H1 (cell line): ENCODE measurements around the gene TINAG. TPM values are rescaled to one million over a fixed set of nuclear protein-coding genes. Genes with fewer than 3 reads are reported as not detected.

Experiments
- CTCF ChIA-PET: fragments of 300-600 bp; sonication (Branson Sonifier 250); formaldehyde crosslinking; loops from one replicate; lab custom pipeline; 2021; ENCODE audit not compliant: partially characterized antibody; lab: Charles Lee
- POLR2A ChIA-PET: fragments of 300-600 bp; sonication (Branson Sonifier 250); formaldehyde crosslinking; loops from one replicate; lab custom pipeline; 2021; ENCODE audit warnings: inconsistent platforms; ENCODE audit not compliant: partially characterized antibody; lab: Charles Lee
- DNase-seq, 2 experiments: peaks; one replicate each; pipeline versions ENCODE4 v3.0.0 to v3.0.0-alpha.2; 2010 to 2022; ENCODE audit warnings: low spot score in 2 of 2, low read depth in 1 of 2, mixed read lengths in 1 of 2
- FAIRE-seq: peaks from 2 replicates; lab custom pipeline; 2011; peaks lifted over from hg19 to GRCh38; lab: Jason Lieb, UNC
- H2AFZ ChIP-seq: 2 replicates; pipeline ENCODE4 v1.8.1; 2012; ENCODE audit warnings: low read length, inconsistent platforms
- H2AK5ac ChIP-seq: 2 replicates; pipeline ENCODE4 v1.6.1; 2013; ENCODE audit warnings: low read depth, low read length
- H2BK120ac ChIP-seq: replicated peaks from 2 replicates; pipeline ENCODE3; 2013; ENCODE audit warnings: low read depth, low read length, inconsistent platforms
- H2BK12ac ChIP-seq: 2 replicates; pipeline ENCODE4 v1.6.1; 2013; ENCODE audit warnings: low read depth, low read length
- H2BK15ac ChIP-seq: 2 replicates; pipeline ENCODE4 v1.6.1; 2013; ENCODE audit warnings: low read length
- H2BK20ac ChIP-seq: 2 replicates; pipeline ENCODE4 v1.6.1; 2013; ENCODE audit warnings: low read length
- H2BK5ac ChIP-seq: 2 replicates; pipeline ENCODE4 v1.6.1; 2013; ENCODE audit warnings: low read depth, low read length
- H3K14ac ChIP-seq: 2 replicates; pipeline ENCODE4 v1.6.1; 2013; ENCODE audit warnings: inconsistent platforms; ENCODE audit not compliant: insufficient read length
- H3K18ac ChIP-seq: 2 replicates; pipeline ENCODE4 v1.6.1; 2013; ENCODE audit warnings: low read length; ENCODE audit errors: extremely low read depth
- H3K23ac ChIP-seq: 2 replicates; pipeline ENCODE4 v1.6.1; 2013; ENCODE audit warnings: inconsistent platforms; ENCODE audit not compliant: insufficient read length
- H3K23me2 ChIP-seq: 2 replicates; pipeline ENCODE4 v1.6.1; 2013; ENCODE audit warnings: low read depth, low read length
- H3K27ac ChIP-seq: 2 replicates; pipeline ENCODE4 v1.6.1; 2011; ENCODE audit warnings: low read depth, low read length, inconsistent platforms
- H3K27me3 ChIP-seq, 4 experiments: replicated peaks in 1 of 4; 1 replicate in 1 of 4; 2 replicates in 3 of 4; pipeline versions ENCODE4 v1.6.1 to v1.8.1; 2011 to 2013; ENCODE audit warnings: low read length in 3 of 4, mild to moderate bottlenecking in 3 of 4, inconsistent platforms in 2 of 4, mixed read lengths in 2 of 4, moderate library complexity in 1 of 4; ENCODE audit not compliant: control insufficient read depth in 3 of 4, insufficient read depth in 3 of 4; ENCODE audit errors: extremely low read depth in 1 of 4
- H3K36me3 ChIP-seq, 4 experiments: 2 replicates each; pipeline versions ENCODE4 v1.6.1 to v1.8.1; 2011 to 2013; ENCODE audit warnings: mild to moderate bottlenecking in 4 of 4, low read length in 3 of 4, moderate library complexity in 2 of 4, control low read depth in 1 of 4, inconsistent platforms in 1 of 4; ENCODE audit not compliant: insufficient read depth in 4 of 4, control insufficient read depth in 2 of 4
- H3K4ac ChIP-seq: replicated peaks from 2 replicates; pipeline ENCODE3; 2013; ENCODE audit warnings: low read length, low read depth, mixed read lengths, inconsistent platforms; ENCODE audit not compliant: insufficient read length
- H3K4me1 ChIP-seq, 4 experiments: replicated peaks in 1 of 4; 1 replicate in 1 of 4; 2 replicates in 3 of 4; pipeline versions ENCODE4 v1.6.1 to v1.8.1; 2011 to 2013; ENCODE audit warnings: low read length in 3 of 4, inconsistent platforms in 2 of 4, mixed read lengths in 1 of 4; ENCODE audit not compliant: insufficient read depth in 4 of 4, control insufficient read depth in 3 of 4
- H3K4me2 ChIP-seq, 2 experiments: 2 replicates each; pipeline versions ENCODE4 v1.6.1 to v1.8.1; 2011 to 2013; ENCODE audit warnings: low read depth in 2 of 2, low read length in 2 of 2, control low read depth in 1 of 2, inconsistent platforms in 1 of 2, mild to moderate bottlenecking in 1 of 2; ENCODE audit not compliant: insufficient read depth in 1 of 2
- H3K4me3 ChIP-seq, 4 experiments: fragments of 200-600, 300-600 bp in 1 of 4; sonication (generic), shearing (Covaris generic), sonication (Bioruptor Twin) in 1 of 4; 2 replicates each; pipeline versions ENCODE4 v1.5.1 to v1.8.1; 2011 to 2016; ENCODE audit warnings: low read length in 4 of 4, low read depth in 3 of 4, control low read depth in 2 of 4, inconsistent platforms in 2 of 4, mild to moderate bottlenecking in 2 of 4, mixed read lengths in 1 of 4, moderate library complexity in 1 of 4; ENCODE audit not compliant: insufficient read depth in 2 of 4; ENCODE audit errors: extremely low read depth in 1 of 4
- H3K56ac ChIP-seq: replicated peaks from 2 replicates; pipeline ENCODE3; 2013; ENCODE audit warnings: low read depth, mild to moderate bottlenecking, mixed read lengths, low read length, inconsistent platforms; ENCODE audit not compliant: insufficient read length
- H3K79me1 ChIP-seq: 2 replicates; pipeline ENCODE4 v1.6.1; 2013; ENCODE audit warnings: low read depth, low read length, control low read depth
- H3K79me2 ChIP-seq, 2 experiments: 2 replicates each; pipeline versions ENCODE4 v1.6.1 to v1.8.1; 2012 to 2013; ENCODE audit warnings: low read length in 2 of 2, mild to moderate bottlenecking in 2 of 2, inconsistent platforms in 1 of 2; ENCODE audit not compliant: insufficient read depth in 2 of 2, control insufficient read depth in 1 of 2
- H3K9ac ChIP-seq, 4 experiments: replicated peaks in 1 of 4; 1 replicate in 1 of 4; 2 replicates in 3 of 4; pipeline versions ENCODE4 v1.6.1 to v1.8.1; 2011 to 2013; ENCODE audit warnings: low read depth in 3 of 4, low read length in 3 of 4, control low read depth in 2 of 4, mild to moderate bottlenecking in 2 of 4, moderate library complexity in 2 of 4, inconsistent platforms in 1 of 4; ENCODE audit errors: extremely low read depth in 1 of 4
- H3K9me3 ChIP-seq, 2 experiments: 2 replicates each; pipeline versions ENCODE4 v1.6.1 to v1.8.1; 2012 to 2013; ENCODE audit warnings: mild to moderate bottlenecking in 2 of 2, moderate library complexity in 2 of 2, control low read depth in 1 of 2, inconsistent platforms in 1 of 2, low read depth in 1 of 2, low read length in 1 of 2, mixed read lengths in 1 of 2; ENCODE audit not compliant: insufficient read depth in 2 of 2
- H4K20me1 ChIP-seq, 2 experiments: replicated peaks in 1 of 2; 2 replicates each; pipeline versions ENCODE3 to v1.8.1; 2011 to 2013; ENCODE audit warnings: inconsistent platforms in 2 of 2, low read length in 2 of 2, mild to moderate bottlenecking in 1 of 2; ENCODE audit not compliant: insufficient read depth in 2 of 2, control insufficient read depth in 1 of 2
- H4K5ac ChIP-seq: 2 replicates; pipeline ENCODE4 v1.6.1; 2013; ENCODE audit warnings: low read length, low read depth, mixed read lengths, inconsistent platforms; ENCODE audit not compliant: insufficient read length
- H4K8ac ChIP-seq: 2 replicates; pipeline ENCODE4 v1.8.0; 2013; ENCODE audit warnings: mild to moderate bottlenecking, moderate library complexity, low read length, inconsistent platforms; ENCODE audit not compliant: insufficient read depth; ENCODE audit errors: extremely low read depth
- H4K91ac ChIP-seq: replicated peaks from 2 replicates; pipeline ENCODE3; 2013; ENCODE audit warnings: low read length, mixed read lengths, inconsistent platforms; ENCODE audit not compliant: insufficient read length
- BCL11A ChIP-seq, 2 experiments: IDR thresholded peaks; one replicate each; pipeline ENCODE4 v1.6.1; 2011; ENCODE audit warnings: low read depth in 2 of 2, low read length in 2 of 2, mild to moderate bottlenecking in 2 of 2
- CEBPB ChIP-seq: IDR thresholded peaks from 2 replicates; pipeline ENCODE4 v1.6.1; 2012; ENCODE audit warnings: low read depth, low read length
- CTBP2 ChIP-seq: IDR thresholded peaks from 2 replicates; pipeline ENCODE4 v1.7.0; 2011; ENCODE audit warnings: borderline replicate concordance, mild to moderate bottlenecking, moderate library complexity, mixed read lengths, low read length; ENCODE audit not compliant: insufficient read depth, insufficient read length
- KDM4A ChIP-seq: IDR thresholded peaks from one replicate; pipeline ENCODE4 v1.7.1; 2012; ENCODE audit warnings: low read depth, mild to moderate bottlenecking, moderate library complexity, low read length, inconsistent platforms; ENCODE audit not compliant: severe bottlenecking
- NANOG ChIP-seq: IDR thresholded peaks from 2 replicates; pipeline ENCODE4 v1.6.1; 2011; ENCODE audit warnings: low read length, low read depth, mild to moderate bottlenecking, inconsistent platforms; ENCODE audit not compliant: insufficient read depth, poor library complexity, severe bottlenecking
- SIRT6 ChIP-seq: IDR thresholded peaks from one replicate; pipeline ENCODE4 v1.7.1; 2012; ENCODE audit warnings: low read length, inconsistent platforms
- ZNF274 ChIP-seq: IDR thresholded peaks from 2 replicates; pipeline ENCODE4 v1.7.0; 2012; ENCODE audit warnings: low read length, borderline replicate concordance; ENCODE audit errors: extremely low read depth
- polyA plus RNA-seq, 7 experiments: library from polyadenylated mRNA; depleted of rRNA in 3 of 7; stranded (reverse) in 5 of 7; unstranded in 2 of 7; fragments of >200 nt in 5 of 7; fragments of 200-250 nt in 2 of 7; gene quantifications; 1 replicate in 5 of 7; 2 replicates in 1 of 7; 4 replicates in 1 of 7; pipeline versions ENCODE4 v1.2.1 to v1.2.3, GENCODE V29; 2011 to 2013; ENCODE audit warnings: missing spikeins in 2 of 7, mixed read lengths in 2 of 7
- total RNA-seq: library from RNA; stranded (reverse); fragmentation: NEBNext Ultra II Directional; extraction: Animal tissue kit (Norgen Biotek cat#: 25700); gene quantifications from 2 replicates; pipeline ENCODE4 v1.2.1, GENCODE V29; 2021

Gene TINAG
- total and polyA plus RNA-seq, 2 of the 8 experiments (the other 6 are each of a cell fraction or from before 2014, with no cell fraction given), result not detected

GRCh38 chr6:54301770-54302169 is 6.5 kb upstream of the TINAG start:
- POLR2A ChIA-PET, result no interaction called here
- no peak for FAIRE-seq
- TF ChIP-seq BCL11A (IDR thresholded peaks at IDR 0.05; ENCODE audit: low read depth in 2 of 2, low read length in 2 of 2) (no peak), NANOG (no peak), CEBPB (no peak), ZNF274 (no peak), CTBP2 (no peak), KDM4A (no peak), SIRT6 (no peak)

More at GRCh38 chr6:54301770-54302169, 6.5 kb upstream of the TINAG start:
- Histone ChIP-seq H4K5ac (no peak overlapping the region), H3K4me1 (no peaks in the 10 kb centered on the region), H3K23me2 (no peaks in the 10 kb centered on the region), H2BK120ac (no peak overlapping the region), H3K18ac (no peak overlapping the region), H3K27ac (no peak overlapping the region), H3K23ac (no peak overlapping the region), H3K79me1 (no peaks in the 10 kb centered on the region), H4K91ac (no peak overlapping the region), H2BK5ac (no peak overlapping the region), H2BK12ac (no peak overlapping the region), H3K4ac (no peak overlapping the region), H3K79me2 (no peaks in the 10 kb centered on the region), H3K14ac (no peak overlapping the region), H3K9me3 (no peaks in the 10 kb centered on the region), H2BK20ac (no peak overlapping the region), H3K36me3 (no peaks in the 10 kb centered on the region), H2AK5ac (no peak overlapping the region), H2AFZ (no peak overlapping the region), H3K27me3 (no peaks in the 10 kb centered on the region), H4K8ac (no peak overlapping the region), H3K4me2 (no peak overlapping the region), H2BK15ac (no peak overlapping the region), H3K4me3 (no peak overlapping the region), H4K20me1 (no peaks in the 10 kb centered on the region), H3K9ac (no peak overlapping the region), H3K56ac (no peak overlapping the region)
- CTCF ChIA-PET, result interaction anchor here (0.6 to 1.5 kb wide), 3 partner anchors 35 to 247 kb away, joined by 3 read pairs; no protein-coding TSS in a partner anchor
- DNase-seq, result no peak
